Lung microvascular endothelial cell (primary cell): ENCODE results near the gene KCNQ2. TPM values are rescaled to one million over a fixed set of nuclear protein-coding genes. Genes with fewer than 3 reads are reported as not detected.

ENCODE experiments used
- DNase-seq, 2 donors: peaks; one replicate each; pipeline versions ENCODE4 v3.0.0 to v3.0.0-alpha.2; 2010; ENCODE audit warnings: low read depth in 2 of 2
- total RNA-seq: library from RNA; depleted of rRNA; stranded (reverse); fragments of >200 nt; gene quantifications from 2 replicates; pipeline ENCODE4 v1.2.1, GENCODE V29; 2014

KCNQ2 gene
- total RNA-seq, 1 donor from 2014 or later, result not detected

GRCh38 chr20:63418617-63419016 lies 53.8 kb downstream of the KCNQ2 start:
- DNase-seq, result no peak

- no peak for DNase-seq
These were observed 54.7 kb downstream of the KCNQ2 start for GRCh38 chr20:63417738-63418120.

GRCh38 chr20:63417097-63417737 lies 55.2 kb downstream of the KCNQ2 start:
- DNase-seq, result no peak

GRCh38 chr20:63416631-63417030 lies 55.8 kb downstream of the KCNQ2 start:
- DNase-seq, result no peak

DNA sequence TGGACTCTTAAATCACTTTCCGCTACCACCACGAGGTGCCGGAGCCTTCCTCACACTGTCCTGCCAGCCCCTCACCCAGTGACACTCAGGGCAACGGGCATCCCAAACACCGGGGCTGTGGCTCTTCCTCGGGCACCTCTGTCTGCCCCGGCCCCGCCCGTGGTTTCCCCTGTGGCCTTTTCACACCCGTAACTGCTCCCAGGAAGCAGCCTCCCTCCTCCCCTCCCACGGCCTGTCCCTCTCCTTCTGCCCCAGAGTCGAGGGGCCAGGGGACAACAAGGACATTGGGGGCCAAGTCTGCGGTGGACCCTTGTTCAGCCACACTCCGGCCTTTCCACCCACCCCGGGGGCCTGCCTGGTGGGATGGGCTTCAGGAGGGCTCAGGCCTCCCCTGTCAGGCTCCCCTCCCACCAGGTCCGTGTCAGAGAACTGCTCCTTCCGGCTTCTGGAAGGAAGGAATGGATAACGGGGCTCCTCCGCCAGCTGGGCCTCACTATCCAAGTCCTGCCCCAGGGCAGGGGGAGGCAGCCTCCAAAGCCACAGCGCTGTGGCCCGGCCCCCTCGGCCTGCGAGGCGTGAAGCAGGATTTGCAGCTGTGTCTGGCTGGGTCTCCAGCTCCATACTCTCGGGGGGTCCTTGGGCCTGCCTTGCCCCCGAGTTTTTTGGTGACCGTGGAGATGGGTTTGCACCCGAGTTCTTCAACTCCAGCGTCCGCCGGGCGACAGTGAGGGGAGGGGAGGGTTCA lies 56.6 kb downstream of the KCNQ2 start:
- DNase-seq, result no peak

- no peak for DNase-seq
These were observed 57.6 kb downstream of the KCNQ2 start for GRCh38 chr20:63414720-63415430.

DNA sequence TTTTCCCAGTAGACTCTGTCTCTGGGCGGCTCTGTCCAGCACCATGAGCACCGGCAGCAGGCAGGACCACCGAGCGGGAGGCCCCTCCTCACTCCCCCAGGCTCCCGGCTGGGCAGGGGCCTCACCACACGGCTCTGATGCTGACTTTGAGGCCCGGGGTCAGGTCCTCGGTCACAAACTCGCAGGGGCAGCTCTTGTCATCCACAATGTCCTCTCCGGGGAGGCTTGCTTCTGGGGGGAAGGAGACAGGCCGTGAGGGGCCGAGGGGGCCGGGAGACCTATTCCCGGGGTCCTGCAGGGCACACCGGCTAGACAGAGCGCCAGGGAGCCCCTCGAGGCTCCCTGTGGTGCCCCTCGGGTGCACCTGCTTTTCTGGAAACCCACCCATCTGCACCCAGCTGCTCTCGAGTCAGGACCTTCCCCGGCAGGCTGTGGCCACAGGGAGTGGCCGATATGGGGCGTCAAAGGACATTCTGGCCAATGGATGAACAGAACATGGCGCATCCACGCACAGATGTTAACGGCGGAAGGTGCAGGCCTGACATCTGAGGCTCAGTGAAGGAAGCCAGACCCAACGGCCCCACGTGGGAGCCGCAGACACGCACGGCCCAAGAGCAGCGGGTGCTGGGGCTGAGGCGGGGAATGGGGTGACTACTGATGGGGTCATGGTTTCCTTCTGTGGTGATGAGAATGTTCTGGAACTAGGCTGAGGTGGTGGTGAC lies 58.3 kb downstream of the KCNQ2 start:
- no peak for DNase-seq

DNA sequence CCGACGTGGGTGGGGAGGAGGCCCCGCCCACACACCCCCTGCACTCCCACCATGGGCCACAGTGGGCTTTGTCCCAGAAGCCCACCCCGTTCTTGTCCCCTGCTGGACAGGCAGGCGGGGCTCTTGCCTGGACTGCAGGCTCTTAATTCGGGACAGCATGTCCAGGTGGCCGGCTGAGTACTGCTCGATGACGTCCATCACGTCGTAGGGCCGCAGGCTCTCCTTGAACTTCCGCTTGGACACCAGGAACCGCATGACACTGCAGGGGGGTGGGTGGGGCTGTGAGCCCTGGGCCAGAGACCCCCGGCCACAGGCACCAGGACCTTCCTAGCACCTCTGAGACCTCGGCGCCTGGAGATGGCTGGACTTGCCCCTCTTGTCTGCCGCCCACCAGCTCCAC lies 59.1 kb downstream of the KCNQ2 start:
- DNase-seq, result no peak

DNA sequence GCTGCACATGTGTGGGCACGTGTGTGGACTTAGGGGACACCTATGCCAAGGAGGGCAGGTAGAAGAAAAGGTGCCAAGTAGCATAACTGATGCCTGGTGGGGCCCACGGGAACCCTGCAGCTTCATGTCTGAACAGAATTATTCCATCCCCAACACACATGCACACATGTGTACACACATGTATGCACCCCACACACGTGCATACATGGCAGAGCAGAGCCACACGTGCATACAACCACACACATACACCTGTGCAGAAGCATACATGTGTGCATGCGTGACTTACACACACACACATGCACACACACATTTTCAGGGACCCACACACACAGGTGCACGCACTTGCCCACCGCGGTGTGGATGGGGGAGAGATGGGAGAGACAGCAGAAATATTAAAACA lies 59.6 kb downstream of the KCNQ2 start:
- no peak for DNase-seq

GRCh38 chr20:63411898-63412631 lies 60.4 kb downstream of the KCNQ2 start:
- peak in 1 of 2 donors; percentile 12 for DNase-seq

DNA sequence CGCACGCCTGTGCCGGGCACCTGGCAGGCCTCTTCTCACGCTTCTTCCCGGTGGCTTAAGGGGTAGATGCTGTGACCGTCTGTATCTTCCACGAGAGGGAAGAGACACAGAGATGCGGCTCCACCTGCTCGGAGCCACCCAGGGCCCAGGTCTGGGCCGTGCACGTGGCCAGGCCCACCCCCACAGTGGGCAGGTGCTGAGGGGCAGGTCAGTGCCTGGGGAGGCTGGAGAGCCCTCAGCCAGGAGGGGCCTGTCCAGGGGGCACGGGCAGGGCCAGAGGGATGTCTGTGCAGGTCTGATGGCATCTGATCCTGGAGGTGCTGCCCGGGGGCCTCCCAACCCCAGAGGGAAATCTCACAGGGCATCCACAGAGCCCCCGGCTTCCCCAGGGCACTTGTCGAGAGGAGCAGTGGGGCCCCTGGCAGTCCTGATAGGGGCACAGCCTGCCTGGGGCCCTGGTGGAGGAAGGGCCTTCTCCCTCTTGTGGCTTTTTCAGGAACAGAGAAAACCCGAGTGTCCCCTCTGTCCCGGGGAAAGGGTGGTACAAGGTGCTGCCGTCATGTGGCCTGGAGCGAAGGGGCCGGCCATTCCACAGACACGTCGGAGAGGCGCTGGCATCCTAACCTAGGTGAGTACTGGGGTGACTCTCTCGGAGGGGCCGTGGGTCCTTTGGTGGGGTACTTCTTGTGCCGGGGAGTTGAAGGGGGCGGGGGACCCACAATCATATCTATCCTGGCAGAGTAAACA lies 61.1 kb downstream of the KCNQ2 start:
- no peak for DNase-seq

DNA sequence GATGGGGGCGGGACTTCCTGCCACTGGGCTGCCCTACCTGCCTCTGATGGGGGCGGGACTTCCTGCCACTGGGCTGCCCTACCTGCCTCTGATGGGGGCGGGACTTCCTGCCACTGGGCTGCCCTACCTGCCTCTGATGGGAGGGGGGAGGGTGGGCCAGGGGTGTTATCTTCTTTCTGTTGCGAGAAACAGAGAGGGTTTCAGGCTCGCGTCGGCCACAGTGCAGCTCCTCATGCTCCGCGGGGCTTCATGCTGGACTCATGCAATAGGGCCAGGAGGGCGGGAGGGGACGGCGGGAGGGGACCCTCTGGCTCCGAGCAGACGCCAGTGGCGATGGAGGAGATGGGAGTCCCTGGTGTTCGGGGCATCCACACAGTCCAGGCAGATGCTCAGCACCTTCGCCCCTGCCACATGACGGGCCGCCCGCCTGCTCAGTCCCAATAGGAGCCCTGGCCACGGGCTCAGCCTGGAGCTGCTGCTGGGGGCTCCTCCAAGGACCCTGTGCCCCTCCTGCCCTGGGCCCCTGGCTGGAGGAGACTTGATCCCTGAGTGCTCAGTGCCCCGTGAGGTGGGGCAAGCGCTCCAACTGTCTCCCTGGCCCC lies 62.5 kb downstream of the KCNQ2 start:
- no peak for DNase-seq

DNA sequence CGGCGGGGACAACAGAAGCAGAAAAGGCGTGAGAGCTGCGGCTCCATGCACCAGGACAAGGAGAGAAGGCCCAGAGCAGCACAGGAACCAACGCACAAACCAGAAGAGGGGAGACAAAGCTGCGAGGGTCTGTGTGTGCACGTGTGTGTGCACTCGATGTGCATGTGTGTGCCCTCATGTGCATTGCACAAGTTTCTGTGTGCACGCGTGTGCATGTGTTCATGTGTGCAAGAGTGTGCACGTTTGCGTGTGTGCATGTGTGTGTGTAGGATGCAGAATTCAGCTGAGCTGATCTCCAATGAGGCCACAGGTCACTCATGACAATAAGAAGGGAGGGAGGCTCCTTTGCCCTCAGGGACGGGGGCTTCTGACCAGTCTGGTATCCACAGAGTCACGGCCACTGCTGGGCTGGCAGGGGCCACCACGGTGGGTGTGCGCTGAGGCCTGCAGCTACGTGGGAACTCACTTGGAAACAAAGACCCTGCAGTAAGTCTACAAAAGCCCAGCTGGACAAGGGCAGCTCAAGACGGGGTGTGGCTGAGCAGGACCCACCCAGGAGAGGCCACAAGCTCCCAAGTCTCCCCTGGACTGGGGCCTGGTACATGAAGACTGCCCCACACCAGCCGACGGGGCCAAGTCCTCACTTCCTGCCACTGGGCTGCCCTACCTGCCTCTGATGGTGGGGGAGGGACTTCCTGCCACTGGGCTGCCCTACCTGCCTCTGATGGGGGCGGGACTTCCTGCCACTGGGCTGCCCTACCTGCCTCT lies 63.2 kb downstream of the KCNQ2 start:
- DNase-seq, result no peak

DNA sequence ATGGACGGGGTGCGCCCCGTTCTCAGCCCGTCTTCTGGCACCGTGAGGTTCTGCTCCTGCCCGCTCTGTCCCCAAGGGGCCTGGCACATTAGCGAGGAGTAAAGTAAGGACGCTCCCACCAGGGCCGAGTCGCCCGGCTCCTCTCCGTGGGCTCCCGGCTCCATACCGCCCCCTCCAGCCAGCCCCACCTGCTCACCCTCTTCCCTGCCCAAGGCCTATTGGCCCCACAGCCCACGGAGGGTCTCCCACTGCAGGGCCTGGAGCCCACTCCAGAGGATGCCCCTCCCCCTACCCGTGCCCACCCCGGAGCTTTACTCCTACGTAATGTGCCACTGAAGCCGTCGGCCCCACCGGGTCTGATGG lies 63.8 kb downstream of the KCNQ2 start:
- no peak for DNase-seq

GRCh38 chr20:63407928-63408683 lies 64.3 kb downstream of the KCNQ2 start:
- no peak for DNase-seq

- DNase-seq, result no peak
These were observed 65.7 kb downstream of the KCNQ2 start for GRCh38 chr20:63406617-63407245.

GRCh38 chr20:63406011-63406410 lies 66.4 kb downstream of the KCNQ2 start:
- no peak for DNase-seq

DNA sequence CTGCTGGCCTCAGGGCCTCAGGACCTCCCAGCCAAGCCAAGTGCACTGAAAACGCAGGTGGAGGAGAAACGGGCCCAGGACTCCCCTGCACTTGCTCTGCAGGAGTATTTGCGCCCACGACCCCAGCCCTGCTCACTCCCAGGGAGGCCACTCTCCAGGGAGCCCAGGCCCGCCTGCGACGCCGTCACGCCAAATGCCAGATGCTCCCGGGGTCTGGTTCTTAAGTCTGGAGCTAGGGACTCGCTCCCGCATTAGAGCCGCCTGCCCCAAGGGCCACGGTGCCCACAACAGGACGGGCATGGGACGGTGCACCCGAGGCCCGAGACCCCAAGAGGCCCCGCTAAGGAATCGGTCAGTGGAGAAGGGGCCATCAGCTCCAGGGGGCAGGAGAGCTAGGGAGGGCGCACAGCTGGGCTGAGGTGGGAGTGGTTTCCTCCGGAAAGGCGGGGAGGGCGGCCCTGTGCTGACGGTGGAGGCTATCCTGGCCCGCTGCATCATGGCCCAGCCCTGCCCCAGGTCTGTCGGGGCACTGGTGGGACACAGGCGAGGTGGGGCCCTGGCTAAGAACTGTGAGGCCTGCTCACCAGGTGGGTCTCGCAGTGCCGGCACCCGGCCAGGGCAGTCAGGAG lies 67.2 kb downstream of the KCNQ2 start:
- DNase-seq, result peak in 1 of 2 donors; percentile 9
